Activated B cell treated with CpG ODN at 0.5 μM for 24 hours (primary cell): ENCODE data around the gene TPRN. TPM values are rescaled to one million over a fixed set of nuclear protein-coding genes. Genes with fewer than 3 reads are reported as not detected.

Source experiments
- ATAC-seq: fragments of 200-7000 bp; cut with Tn5 transposase; one replicate; pipeline ENCODE4 v1.10.0; 2021; ENCODE audit warnings: low read depth, mild to moderate bottlenecking, moderate library complexity
- CTCF ChIA-PET: fragments of 350-600 bp; sonication (Branson Sonifier 250); formaldehyde crosslinking; loops from one replicate; lab custom pipeline; 2021; ENCODE audit warnings: antibody characterized with exemption; lab: Charles Lee
- POLR2A ChIA-PET: fragments of 350-600 bp; sonication (Branson Sonifier 250); formaldehyde crosslinking; loops from one replicate; lab custom pipeline; 2021; ENCODE audit warnings: antibody characterized with exemption; lab: Charles Lee
- DNase-seq: peaks from one replicate; pipeline ENCODE4 v3.0.0; 2022
- H3K27ac Mint-ChIP-seq: one replicate; pipeline ENCODE4 v1.8.0; 2020; ENCODE audit warnings: mixed read lengths
- H3K27me3 Mint-ChIP-seq: one replicate; pipeline ENCODE4 v1.8.0; 2021; ENCODE audit warnings: mixed read lengths
- H3K36me3 Mint-ChIP-seq: one replicate; pipeline ENCODE4 v1.8.0; 2021; ENCODE audit warnings: low read depth, mixed read lengths
- H3K4me1 Mint-ChIP-seq: one replicate; pipeline ENCODE4 v1.8.0; 2021; ENCODE audit warnings: mixed read lengths
- H3K4me3 Mint-ChIP-seq: one replicate; pipeline ENCODE4 v1.8.0; 2020; ENCODE audit warnings: mild to moderate bottlenecking, mixed read lengths
- H3K9me3 Mint-ChIP-seq: one replicate; pipeline ENCODE4 v1.8.0; 2020; ENCODE audit warnings: mixed read lengths
- intact Hi-C: fragments of 100-400 bp; cut with micrococcal nuclease; formaldehyde crosslinking; loops from one replicate; pipeline ENCODE4 v1.15.1; 2024
- total RNA-seq: library from RNA; stranded (reverse); gene quantifications from 2 replicates; pipeline ENCODE4 v1.2.3, GENCODE V29; 2022
- TF ChIP-seq, protein P1 (sequence below): fragments of 200-600 bp; IDR thresholded peaks from one replicate; pipeline ENCODE4 v1.8.0; 2022; ENCODE audit warnings: antibody characterized with exemption, mild to moderate bottlenecking

The TPRN gene
- total RNA-seq, 1 donor from 2014 or later, result 11.4 TPM

DNA sequence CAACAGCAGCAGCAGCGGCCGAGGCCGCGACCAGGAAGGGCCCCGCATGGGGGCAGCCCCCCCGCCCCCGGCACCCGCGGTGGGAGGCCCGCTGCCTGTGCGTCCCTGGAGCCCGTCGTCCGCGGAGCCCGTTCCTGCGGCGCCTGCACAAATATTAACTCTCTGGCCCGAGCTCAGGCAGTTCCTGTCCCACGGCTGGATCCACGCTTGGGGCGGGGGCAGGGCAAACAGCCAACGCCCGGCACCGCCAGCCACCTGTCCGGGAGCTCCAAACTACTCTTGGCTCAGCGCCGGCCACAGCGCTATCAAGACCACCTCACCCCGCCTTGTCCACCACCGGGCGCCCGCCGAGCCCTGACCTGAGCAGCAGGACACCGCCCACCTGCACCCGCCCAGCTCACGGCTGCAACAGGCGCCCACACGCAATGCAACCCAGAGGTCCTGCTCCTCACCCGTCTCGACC is 30.6 kb downstream of the TPRN start, which contains the start of gene LRRC26:
TSS of gene LRRC26 (minus strand) at position 156 of the 463 bp plus-strand sequence. CDS start at position 48, 108 bp downstream.
- intact Hi-C loops, result loop anchor here (5.0 to 10.0 kb wide), 2 partner anchors 43 to 325 kb away; partner anchors contain the start of genes AJM1 and PHPT1
- Mint-ChIP-seq H3K4me1 (peaks cover 8% of the 10 kb centered on the region), H3K27ac (no peak within 1 kb of the TSS), H3K27me3 (peaks cover 16% of the 10 kb centered on the region), H3K9me3 (no peaks in the 10 kb centered on the region), H3K4me3 (peak within 1 kb of the TSS; percentile 66), H3K36me3 (no peaks in the 10 kb centered on the region)
- ATAC-seq, result no peak
- no peak for DNase-seq
- ChIA-PET POLR2A (interaction anchor here (0.8 to 1.2 kb wide), 2 partner anchors 41 to 42 kb away, joined by 3 to 4 read pairs; no protein-coding TSS in a partner anchor), CTCF (no interaction called here)
- TF ChIP-seq, protein P1, sequence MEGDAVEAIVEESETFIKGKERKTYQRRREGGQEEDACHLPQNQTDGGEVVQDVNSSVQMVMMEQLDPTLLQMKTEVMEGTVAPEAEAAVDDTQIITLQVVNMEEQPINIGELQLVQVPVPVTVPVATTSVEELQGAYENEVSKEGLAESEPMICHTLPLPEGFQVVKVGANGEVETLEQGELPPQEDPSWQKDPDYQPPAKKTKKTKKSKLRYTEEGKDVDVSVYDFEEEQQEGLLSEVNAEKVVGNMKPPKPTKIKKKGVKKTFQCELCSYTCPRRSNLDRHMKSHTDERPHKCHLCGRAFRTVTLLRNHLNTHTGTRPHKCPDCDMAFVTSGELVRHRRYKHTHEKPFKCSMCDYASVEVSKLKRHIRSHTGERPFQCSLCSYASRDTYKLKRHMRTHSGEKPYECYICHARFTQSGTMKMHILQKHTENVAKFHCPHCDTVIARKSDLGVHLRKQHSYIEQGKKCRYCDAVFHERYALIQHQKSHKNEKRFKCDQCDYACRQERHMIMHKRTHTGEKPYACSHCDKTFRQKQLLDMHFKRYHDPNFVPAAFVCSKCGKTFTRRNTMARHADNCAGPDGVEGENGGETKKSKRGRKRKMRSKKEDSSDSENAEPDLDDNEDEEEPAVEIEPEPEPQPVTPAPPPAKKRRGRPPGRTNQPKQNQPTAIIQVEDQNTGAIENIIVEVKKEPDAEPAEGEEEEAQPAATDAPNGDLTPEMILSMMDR, result no peak

DNA sequence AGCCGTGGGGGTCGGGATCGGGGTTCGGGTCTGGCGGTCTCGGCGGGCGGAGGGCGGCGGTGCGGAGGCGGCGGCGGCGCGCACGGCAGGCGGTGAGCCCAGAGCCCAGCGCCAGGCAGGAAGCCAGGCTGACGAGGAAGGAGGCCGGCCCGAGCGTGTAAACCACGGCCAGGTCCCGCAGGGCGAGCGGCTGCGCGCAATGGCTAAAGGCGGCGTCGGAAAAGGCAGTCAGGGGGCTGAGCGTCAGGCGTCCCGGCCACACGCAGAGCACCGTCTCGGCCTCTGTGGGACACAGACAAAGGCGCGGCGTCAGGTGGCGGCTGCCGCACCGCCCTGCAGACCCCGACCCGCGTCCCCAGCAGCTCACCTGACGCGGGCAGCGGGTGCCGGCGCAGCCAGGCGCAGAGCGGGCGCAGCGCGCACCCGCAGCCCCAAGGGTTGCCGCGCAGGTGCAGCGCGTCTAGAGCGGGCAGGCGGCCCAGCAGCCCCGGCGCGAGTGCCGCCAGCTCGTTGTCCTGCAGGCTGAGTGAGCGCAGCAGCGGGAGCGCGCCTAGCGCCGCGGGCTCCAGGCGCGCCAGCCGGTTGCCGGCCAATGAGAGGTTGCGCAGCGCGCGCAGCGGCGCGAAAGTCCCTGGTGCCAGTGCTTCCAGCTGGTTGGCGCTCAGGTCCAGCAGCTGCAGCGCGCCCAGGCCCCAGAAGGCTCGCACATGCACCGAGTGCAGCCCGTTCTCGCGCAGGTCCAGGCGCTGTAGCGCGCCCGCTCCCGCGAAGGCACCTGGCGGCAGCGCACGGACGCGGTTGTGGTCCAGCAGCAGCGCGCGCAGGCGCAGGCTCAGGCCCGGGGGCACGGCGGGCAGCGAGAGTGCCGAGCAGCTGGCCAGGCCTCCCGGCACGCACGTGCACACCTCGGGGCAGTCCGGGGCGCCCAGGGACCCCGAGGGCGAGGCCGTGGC is 31.4 kb downstream of the TPRN start:
- Mint-ChIP-seq H3K4me3 (peak overlapping the region; percentile 66), H3K36me3 (no peaks in the 10 kb centered on the region), H3K9me3 (no peaks in the 10 kb centered on the region), H3K27me3 (peaks cover 16% of the 10 kb centered on the region), H3K27ac (no peak overlapping the region), H3K4me1 (peaks cover 8% of the 10 kb centered on the region)
- ATAC-seq (peak; percentile 26), DNase-seq (no peak)
- intact Hi-C loops, result loop anchor here (5.0 to 10.0 kb wide), 2 partner anchors 42 to 324 kb away; partner anchors contain the start of genes AJM1 and PHPT1
- TF ChIP-seq, protein P1, result no peak
- ChIA-PET CTCF (no interaction called here), POLR2A (interaction anchor here (0.8 to 1.2 kb wide), 2 partner anchors 40 to 42 kb away, joined by 3 to 4 read pairs; no protein-coding TSS in a partner anchor)

DNA sequence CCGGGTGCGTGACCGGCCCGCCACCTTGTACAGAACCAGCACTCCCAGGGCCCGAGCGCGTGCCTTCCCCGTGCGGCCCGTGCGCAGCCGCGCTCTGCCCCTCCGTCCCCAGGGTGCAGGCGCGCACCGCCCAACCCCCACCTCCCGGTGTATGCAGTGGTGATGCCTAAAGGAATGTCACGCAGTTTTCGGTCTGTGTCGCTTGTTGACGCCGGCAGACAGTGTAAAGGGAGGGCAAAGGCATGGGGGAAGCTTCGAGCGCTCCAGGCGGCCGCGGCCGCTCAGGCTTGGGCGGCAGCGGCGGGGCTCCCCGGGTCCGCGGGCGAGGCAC is 32.0 kb downstream of the TPRN start:
- CTCF ChIA-PET, result no interaction called here
- H3K4me1 Mint-ChIP-seq, result peaks cover 8% of the 10 kb centered on the region
- ATAC-seq, result peak; percentile 26

DNA sequence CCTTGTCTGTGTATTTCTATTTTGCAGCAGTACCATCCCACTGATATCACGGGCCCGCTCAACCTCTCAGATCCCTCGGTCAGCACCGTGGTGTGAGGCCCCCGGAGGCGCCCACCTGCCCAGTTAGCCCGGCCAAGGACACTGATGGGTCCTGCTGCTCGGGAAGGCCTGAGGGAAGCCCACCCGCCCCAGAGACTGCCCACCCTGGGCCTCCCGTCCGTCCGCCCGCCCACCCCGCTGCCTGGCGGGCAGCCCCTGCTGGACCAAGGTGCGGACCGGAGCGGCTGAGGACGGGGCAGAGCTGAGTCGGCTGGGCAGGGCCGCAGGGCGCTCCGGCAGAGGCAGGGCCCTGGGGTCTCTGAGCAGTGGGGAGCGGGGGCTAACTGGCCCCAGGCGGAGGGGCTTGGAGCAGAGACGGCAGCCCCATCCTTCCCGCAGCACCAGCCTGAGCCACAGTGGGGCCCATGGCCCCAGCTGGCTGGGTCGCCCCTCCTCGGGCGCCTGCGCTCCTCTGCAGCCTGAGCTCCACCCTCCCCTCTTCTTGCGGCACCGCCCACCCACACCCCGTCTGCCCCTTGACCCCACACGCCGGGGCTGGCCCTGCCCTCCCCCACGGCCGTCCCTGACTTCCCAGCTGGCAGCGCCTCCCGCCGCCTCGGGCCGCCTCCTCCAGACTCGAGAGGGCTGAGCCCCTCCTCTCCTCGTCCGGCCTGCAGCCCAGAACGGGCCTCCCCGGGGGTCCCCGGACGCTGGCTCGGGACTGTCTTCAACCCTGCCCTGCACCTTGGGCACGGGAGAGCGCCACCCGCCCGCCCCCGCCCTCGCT is 32.6 kb downstream of the TPRN start:
- no peaks in the 10 kb centered on the region for H3K36me3 Mint-ChIP-seq
- no peak overlapping the region for H3K27ac Mint-ChIP-seq
- peaks cover 11% of the 10 kb centered on the region for H3K4me1 Mint-ChIP-seq
- TF ChIP-seq, protein P1, result no peak
- DNase-seq (no peak), ATAC-seq (no peak)
- ChIA-PET POLR2A (interaction anchor here (0.6 to 1.4 kb wide), 2 partner anchors 20 to 70 kb away, joined by 5 to 9 read pairs; partner anchors contain the start of genes ANAPC2 and SSNA1), CTCF (no interaction called here)
- no peaks in the 10 kb centered on the region for H3K9me3 Mint-ChIP-seq
- H3K4me3 Mint-ChIP-seq, result no peak overlapping the region
- H3K27me3 Mint-ChIP-seq, result peaks cover 19% of the 10 kb centered on the region
- intact Hi-C loops, result loop anchor here (5.0 to 10.0 kb wide), 2 partner anchors 41 to 323 kb away; partner anchors contain the start of genes AJM1 and PHPT1

More for the DNA sequence above, 32.0 kb downstream of the TPRN start:
- no peaks in the 10 kb centered on the region for H3K36me3 Mint-ChIP-seq
- H3K27me3 Mint-ChIP-seq, result peaks cover 16% of the 10 kb centered on the region
- no peak overlapping the region for H3K27ac Mint-ChIP-seq
- peak overlapping the region; percentile 38 for H3K4me3 Mint-ChIP-seq
- POLR2A ChIA-PET, result interaction anchor here (0.6 to 1.2 kb wide), 2 partner anchors 39 to 69 kb away, joined by 3 to 9 read pairs; no protein-coding TSS in a partner anchor
- no peaks in the 10 kb centered on the region for H3K9me3 Mint-ChIP-seq
- intact Hi-C loops, result loop anchor here (5.0 to 10.0 kb wide), 2 partner anchors 41 to 324 kb away; partner anchors contain the start of genes AJM1 and PHPT1
- no peak for DNase-seq
- TF ChIP-seq, protein P1, result no peak
